Fibroblast of skin of left biceps (primary cell): ENCODE results near the gene SPSB4.
"Not testable (repeated sequence)": the region's sequence is repeated elsewhere in the genome, so short reads cannot be mapped to it uniquely, and the experiment has no call there.

Experiments
- DNase-seq, 2 experiments: peaks; one replicate each; pipeline ENCODE4 v3.0.0-alpha.2; 2013; ENCODE audit warnings: low read depth in 2 of 2

SPSB4 gene

GRCh38 chr3:141050576-141051442, at the start of gene SPSB4:
TSS of gene SPSB4 (plus strand) at chr3:141051347. CDS start at chr3:141066105, 14,758 bp downstream.
- DNase-seq: peak; percentile 4 to 8

DNA sequence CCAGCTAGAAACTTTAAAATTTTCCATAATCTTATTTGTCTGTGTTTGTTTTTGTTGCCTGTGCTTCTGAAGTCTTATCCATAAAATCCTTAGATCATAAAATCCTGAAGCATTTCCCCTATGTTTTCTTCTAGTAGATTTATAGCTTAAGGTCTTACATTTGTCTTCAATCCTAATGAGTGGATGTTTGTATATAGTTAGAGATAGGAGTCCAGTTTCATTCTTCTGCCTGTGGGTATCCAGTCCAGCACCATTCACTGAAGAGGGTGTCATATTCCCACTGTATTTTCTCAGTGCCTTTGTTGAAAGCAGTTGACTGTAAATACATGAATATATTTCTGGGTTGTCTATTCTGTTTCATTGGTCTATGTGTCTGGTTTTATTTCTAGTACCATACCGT, 44.8 kb upstream of the SPSB4 start:
- DNase-seq: no peak

DNA sequence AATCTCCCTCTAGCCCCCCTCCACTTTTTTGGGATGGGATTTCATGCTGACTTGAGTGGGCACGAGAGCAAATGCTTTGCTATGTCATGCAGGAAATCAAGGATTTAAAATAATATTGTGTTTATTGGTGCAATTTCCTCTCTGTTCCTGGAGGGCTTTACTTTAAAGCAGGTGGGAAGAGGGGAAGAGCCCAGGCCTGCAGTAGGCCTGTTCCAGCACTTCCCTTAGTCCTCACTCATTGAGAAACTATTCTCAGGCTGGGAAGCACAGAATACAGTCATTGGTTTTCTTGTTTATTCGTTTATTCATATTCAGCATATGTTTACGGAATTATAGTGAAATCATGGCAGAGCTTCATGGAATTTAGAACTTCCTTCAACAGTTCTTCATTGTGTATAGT, 41.7 kb upstream of the SPSB4 start:
- no peak for DNase-seq

DNA sequence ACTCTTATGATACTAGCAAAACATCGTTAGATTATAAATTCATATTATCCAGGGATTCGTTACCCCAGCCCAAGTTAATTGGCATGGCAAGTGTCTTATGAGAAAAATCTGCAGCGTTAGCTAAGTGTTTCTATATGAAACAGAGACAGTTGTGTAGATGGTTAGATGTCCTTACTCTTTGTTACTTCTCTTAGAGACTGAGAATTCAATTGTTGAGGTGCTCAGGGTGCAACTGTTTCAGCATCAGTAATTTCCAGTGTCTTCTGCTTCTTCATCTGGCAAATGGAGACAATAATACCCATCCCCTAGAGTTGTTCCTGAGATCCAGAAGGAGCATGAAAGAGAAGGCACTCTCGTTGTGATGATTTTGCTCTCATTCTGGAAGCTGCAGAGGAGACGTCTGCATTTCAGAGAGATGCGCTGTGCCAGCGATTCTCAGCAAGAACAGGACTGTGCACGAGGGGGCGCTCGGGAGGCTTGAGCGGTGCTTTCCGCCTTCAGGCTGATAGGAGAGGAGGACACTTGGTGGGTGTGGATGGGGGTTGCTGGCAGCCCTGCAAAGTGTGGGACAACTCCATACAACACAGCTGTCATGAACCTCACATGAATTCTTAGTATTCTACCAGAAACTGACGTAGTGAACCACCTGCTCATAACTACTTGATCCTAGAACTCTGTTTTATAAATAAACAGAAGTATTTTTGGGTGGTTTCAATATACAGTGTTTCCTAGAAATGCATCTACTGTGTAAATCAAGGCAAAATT, 39.7 kb upstream of the SPSB4 start:
- DNase-seq: no peak

- DNase-seq: no peak
Observed at GRCh38 chr3:141011997-141012262, 39.2 kb upstream of the SPSB4 start.

GRCh38 chr3:141012571-141012970, 38.6 kb upstream of the SPSB4 start:
- no peak for DNase-seq

- DNase-seq: no peak
Observed at GRCh38 chr3:141015481-141015880, 35.7 kb upstream of the SPSB4 start.

DNA sequence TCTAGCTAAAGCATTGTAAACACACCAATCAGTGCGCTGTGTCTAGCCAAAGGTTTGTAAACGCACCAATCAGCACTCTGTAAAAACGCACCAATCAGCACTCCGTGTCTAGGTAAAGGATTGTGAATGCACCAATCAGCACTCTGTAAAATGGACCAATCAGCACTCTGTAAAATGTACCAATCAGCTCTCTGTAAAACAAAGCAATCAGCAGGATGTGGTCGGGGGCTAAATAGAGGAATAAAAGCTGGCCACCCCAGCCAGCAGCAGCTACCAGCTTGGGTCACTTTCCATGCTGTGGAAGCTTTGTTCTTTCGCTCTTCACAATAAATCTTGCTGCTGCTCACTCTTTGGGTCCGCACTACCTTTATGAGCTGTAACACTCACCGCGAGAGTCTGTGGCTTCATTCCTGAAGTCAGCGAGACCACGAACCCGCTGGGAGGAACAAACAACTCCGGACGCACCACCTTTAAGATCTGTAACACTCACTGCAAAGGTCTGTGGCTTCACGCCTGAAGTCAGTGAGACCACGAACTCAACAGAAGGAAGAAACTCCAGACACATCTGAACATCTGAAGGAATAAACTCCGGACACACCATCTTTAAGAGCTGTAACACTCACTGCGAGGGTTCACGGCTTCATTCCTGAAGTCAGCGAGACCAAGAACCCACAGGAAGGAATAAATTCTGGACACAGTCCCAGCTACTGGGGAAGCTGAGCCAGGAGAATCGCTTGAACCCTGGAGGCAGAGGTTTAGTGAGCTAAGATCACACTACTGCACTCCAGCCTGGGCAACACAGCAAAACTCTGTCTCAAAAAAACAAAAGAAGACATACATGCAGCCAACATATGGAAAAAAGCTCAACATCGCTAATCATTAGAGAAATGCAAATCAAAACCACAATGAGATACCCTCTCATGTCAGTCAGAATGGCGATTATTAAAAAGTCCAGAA, 33.5 kb upstream of the SPSB4 start:
- DNase-seq: not testable (repeated sequence)

- no peak for DNase-seq
Observed at GRCh38 chr3:141019244-141019643, 31.9 kb upstream of the SPSB4 start.

- DNase-seq: no peak
Observed at GRCh38 chr3:141020143-141020830, 30.9 kb upstream of the SPSB4 start.

DNA sequence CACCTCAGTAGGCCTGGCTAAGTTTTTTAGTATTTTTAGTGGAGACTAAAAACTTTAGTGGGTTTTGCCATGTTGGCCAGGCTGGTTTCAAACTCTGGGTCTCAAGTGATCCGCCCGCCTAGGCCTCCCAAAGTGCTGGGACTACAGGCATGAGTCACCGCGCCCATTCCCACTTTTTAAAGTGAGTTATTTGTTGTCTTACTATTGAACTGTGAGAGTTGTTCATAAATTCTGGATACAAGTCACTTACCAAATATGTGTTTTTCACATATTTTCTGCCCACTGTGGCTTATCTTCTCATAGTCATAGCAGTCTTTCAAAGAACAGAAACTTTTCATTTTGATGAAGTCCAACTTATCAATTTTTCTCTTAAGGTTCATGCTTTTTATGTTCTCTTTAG, 29.9 kb upstream of the SPSB4 start:
- no peak for DNase-seq

- no peak for DNase-seq
Observed at GRCh38 chr3:141030296-141030695, 20.9 kb upstream of the SPSB4 start.

DNA sequence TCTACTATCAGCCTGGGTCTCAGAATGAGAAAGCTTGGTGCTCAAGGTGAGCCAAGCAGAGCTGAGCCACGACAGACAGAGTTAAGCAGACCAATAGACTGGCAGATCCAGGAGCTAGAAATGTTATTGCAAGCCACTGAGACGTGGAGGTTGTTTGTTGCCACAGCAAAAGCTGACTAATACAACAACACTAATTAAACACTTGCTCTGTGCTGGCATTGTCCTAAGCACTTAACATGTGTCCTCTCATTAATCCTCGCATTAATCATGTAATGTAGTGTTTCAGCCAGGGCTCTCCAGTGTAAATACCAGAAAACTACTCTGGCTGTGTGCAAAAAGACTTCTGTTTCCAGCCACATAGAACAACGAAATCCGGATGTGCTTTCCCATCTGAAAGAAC, 11.6 kb upstream of the SPSB4 start:
- DNase-seq: no peak

DNA sequence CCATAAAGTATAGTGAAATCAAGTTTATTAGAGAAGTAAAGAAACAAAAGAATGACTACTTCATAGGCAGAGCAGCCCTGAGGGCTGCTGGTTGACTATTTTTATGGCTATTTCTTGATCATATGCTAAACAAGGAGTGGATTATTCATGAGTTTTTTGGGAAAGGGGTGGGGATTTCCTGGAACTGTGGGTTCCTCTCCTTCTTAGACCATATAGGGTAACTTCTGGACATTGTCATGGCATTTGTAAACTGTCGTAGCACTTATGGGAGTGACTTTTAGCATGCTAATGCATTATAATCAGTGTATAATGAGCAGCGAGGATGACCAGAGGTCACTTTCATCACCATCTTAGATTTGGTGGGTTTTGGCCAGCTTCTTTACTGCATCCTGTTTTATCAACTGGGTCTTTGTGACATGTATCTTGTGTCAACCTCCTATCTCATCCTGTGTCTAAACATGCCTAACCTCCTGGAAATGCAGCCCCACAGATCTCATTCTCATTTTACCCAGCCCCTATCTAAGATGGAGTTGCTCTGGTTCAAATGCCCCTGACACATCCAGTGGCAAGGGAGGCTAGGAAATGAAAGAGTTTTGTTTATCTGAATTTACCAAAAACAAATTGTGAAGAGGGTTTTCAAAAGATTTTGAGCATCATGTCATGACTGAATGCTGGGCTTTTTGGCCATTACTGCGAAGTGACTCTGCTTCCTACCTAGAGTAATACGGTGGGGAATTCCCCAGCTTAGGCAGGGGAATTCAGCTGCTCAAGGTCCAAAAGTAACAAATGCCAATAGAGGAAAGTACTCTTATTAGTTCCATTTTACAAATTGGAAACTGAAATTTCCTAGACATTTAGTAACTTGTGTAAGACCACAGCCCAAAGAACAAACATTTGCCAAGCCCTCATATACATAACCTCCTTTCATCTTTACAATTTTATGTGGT, 6.2 kb upstream of the SPSB4 start:
- DNase-seq: no peak

GRCh38 chr3:141045849-141046248, 5.3 kb upstream of the SPSB4 start:
- DNase-seq: no peak

- DNase-seq: no peak
Observed at GRCh38 chr3:141047168-141047567, 4.0 kb upstream of the SPSB4 start.

- DNase-seq: no peak
Observed at GRCh38 chr3:141049681-141050080, 1.5 kb upstream of the SPSB4 start.

DNA sequence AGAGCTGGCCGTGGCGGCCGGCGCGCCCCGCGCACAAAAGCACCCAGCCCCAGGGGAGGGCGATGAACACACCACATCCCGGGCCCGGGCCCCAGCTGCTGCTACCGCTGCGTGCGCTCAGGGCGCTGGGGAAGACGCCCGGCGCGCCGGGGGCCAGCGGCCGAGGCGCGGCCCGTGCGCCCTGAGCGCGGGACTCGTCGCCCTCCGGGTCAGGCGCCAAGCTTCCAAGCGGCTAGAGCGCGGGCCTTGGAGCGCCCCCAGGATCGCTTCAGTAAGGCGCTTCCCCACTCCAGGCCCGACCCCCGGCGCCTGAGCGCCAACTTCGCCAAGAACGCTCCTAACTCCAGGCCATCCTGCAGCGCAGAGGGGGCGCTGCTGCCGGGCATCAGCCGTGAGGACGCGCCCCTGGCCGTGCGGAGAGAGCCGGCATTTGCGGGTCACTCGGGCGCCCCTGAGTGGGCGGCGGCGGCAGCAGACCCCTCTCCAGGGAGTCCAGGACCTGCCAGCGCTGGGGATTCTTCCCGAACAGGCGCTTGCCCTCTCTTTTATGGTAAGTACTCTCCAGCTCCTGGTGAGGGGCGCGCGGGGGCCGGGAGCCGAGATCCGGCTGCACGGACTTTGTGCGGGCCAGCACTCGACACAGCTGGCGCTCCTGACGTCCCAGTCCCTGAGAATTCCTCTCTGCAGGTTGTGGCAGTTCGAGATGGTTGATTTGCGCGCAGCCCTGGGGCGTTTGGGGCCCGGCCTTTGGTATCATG, 475 bp downstream of the SPSB4 start:
- DNase-seq: no peak

- no peak for DNase-seq
Observed at GRCh38 chr3:141052201-141053069, 1.3 kb downstream of the SPSB4 start.
